ENCODE data around the gene PSMD12.

Gene PSMD12

GRCh38 chr17:67297454-67297960, 68.9 kb downstream of the PSMD12 start:
- no peak for DNase-seq

DNA sequence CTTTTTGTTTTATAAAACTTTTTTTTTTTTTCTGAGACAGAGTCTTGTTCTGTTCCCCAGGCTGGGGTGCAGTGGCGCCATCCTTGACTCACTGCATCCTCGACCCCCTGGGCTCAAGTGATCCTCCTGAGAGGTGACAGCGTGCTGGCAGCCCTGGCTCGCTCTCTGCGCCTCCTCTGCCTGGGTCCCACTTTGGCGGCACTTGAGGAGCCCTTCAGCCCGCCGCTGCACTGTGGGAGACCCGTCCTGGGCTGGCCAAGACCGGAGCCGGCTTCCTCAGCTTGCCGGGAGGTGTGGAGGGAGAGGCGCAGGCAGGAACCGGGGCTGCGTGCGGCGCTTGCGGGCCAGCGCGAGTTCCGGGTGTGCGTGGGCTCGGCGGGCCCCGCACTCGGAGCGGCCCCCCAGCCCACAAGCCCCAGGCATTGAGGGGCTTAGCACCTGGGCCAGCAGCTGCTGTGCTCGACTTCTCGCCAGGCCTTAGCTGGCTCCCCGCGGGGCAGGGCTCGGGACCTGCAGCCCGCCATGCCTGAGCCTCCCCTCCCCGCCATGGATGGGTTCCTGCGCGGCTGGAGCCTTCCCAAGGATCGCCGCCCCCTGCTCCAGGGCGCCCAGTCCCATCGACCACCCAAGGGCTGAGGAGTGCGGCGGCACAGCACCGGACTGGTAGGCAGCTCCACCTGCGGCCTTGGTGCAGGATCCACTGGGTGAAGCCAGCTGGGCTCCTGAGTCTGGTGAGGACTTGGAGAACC, 71.8 kb downstream of the PSMD12 start:
- no peak for DNase-seq

DNA sequence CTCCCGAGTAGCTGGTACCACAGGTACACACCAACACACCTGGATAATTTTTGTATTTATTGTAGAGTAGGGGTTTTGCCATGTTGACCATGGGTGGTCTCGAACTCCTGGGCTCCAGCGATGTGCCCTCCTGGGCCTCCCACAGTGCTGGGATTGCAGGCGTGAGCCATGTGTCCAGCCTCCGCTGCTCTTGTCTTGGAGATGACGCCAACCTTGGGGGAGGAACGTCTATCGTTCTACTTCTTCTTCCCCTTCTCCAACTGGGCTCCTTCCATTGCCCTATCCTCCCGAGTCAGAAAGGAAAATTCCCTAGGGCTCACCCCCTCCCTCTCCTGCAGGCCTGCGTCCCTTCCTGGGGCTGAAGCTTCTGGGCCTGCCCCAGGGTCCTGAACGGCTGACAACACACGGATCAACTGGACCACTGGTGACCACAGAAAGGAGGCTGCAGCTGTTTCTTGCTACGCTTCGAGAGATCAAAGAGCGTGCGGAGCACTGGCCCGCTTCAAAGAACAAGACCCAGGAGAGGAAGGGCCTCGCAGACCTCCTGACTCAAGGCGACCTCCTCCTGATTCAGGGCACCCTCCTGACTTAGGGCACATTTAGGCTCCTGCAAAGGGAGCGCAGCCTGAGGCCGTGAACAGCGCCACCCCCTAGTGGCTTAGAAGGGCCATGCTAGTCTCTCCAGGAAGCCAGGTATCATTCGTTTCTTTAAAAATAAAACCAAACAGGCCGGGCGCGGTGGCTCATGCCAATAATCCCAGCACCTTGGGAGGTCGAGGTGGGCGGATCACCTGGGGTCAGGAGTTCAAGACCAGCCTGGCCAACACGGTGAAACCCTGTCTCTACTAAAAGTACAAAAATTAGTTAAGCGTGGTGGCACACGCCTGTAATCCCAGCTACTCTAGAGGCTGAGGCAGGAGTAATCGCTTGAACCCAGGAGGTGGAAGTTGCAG, 72.8 kb downstream of the PSMD12 start:
- DNase-seq: peak; percentile 58

- no peak for DNase-seq
Observed at GRCh38 chr17:67290711-67291291, 75.6 kb downstream of the PSMD12 start.

DNA sequence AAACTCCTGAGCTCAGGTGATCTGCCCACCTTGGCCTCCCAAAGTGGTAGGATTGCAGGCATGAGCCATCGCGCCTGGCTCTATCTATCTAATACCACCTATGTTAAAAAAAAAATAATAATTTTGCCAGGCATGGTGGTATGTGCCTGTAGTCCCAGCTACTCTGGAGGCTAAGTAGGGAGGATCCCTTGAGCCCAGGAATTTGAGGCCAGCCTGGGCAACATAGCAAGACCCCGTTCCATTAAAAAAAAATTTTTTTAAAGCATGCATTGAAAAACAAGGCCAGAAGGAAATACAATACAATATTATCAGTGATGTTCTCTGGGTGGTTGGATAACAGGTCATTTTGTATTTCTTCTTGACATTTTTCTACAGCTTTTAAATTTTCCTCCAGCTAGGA, 76.1 kb downstream of the PSMD12 start:
- DNase-seq: no peak

- DNase-seq: no peak
Observed at GRCh38 chr17:67289181-67289876, 77.0 kb downstream of the PSMD12 start.

Measured in activated CD4-positive, CD25-positive, alpha-beta regulatory T cell treated with anti-CD3 and anti-CD28 coated beads, Interleukin-2, amount 50 U/mL, for 72 hours (primary cell).